ENCODE data around the gene SST. TPM values are rescaled to one million over a fixed set of nuclear protein-coding genes. Genes with fewer than 3 reads are reported as not detected.

Gene SST
- total and polyA plus RNA-seq, 2 of the 13 experiments (the other 11 are each of a cell fraction or from before 2014, with no cell fraction given): not detected

- no peak for TF ChIP-seq ZNF687 (CRISPR knock-in tag; IDR thresholded peaks at IDR 0.05)
- no peak for TF ChIP-seq ZNF24 (IDR thresholded peaks at IDR 0.05)
- TF ChIP-seq ZNF691 (CRISPR knock-in tag; IDR thresholded peaks at IDR 0.05; ENCODE audit: borderline replicate concordance, low read depth): 0 out of 2 replicates have a peak, but pooled peaks have one; percentile 53
- no peak for TF ChIP-seq POLR2AphosphoS5 (IDR thresholded peaks at IDR 0.05; ENCODE audit: low read depth, low read length)
- TF ChIP-seq ZNF777 (CRISPR knock-in tag; IDR thresholded peaks at IDR 0.05): peak; percentile 81
- no peak for TF ChIP-seq POGZ (CRISPR knock-in tag; IDR thresholded peaks at IDR 0.05)
- TF ChIP-seq PHB2 (IDR thresholded peaks at IDR 0.05; ENCODE audit: partially characterized antibody): no peak
- peak; percentile 94 for TF ChIP-seq E2F5 (CRISPR knock-in tag; conservative IDR thresholded peaks at IDR 0.05)
- TF ChIP-seq SYNCRIP (IDR thresholded peaks at IDR 0.05; ENCODE audit: insufficient read depth, low read depth, low read length): no peak
- no peak for TF ChIP-seq GTF2F1 (IDR thresholded peaks at IDR 0.05; ENCODE audit: low read length)
- TF ChIP-seq ZEB1 (IDR thresholded peaks at IDR 0.05; ENCODE audit: insufficient replicate concordance, low read depth): no peak
- TF ChIP-seq ZBTB39 (CRISPR knock-in tag; IDR thresholded peaks at IDR 0.05): no peak
- no peak for TF ChIP-seq SCMH1 (CRISPR knock-in tag; IDR thresholded peaks at IDR 0.05; ENCODE audit: borderline replicate concordance)
- peak; percentile 98 for TF ChIP-seq ATF6 (CRISPR knock-in tag; conservative IDR thresholded peaks at IDR 0.05)
- peak; percentile 77; the same call in 1 of the 2 replicates for TF ChIP-seq NFE2L1 (CRISPR knock-in tag; IDR thresholded peaks at IDR 0.05; ENCODE audit: borderline replicate concordance)
- TF ChIP-seq ZNF362 (CRISPR knock-in tag; IDR thresholded peaks at IDR 0.05; ENCODE audit: borderline replicate concordance): no peak
- peak; percentile 96 for TF ChIP-seq ZNF12 (CRISPR knock-in tag; IDR thresholded peaks at IDR 0.05)
Measured at GRCh38 chr3:187669675-187670504, at the start of gene SST (continued).

Data from HepG2 (cell line).